ENCODE measurements around the gene PPFIA4.
"Not testable (repeated sequence)": the region's sequence is repeated elsewhere in the genome, so short reads cannot be mapped to it uniquely, and the experiment has no call there.

The PPFIA4 gene

DNA sequence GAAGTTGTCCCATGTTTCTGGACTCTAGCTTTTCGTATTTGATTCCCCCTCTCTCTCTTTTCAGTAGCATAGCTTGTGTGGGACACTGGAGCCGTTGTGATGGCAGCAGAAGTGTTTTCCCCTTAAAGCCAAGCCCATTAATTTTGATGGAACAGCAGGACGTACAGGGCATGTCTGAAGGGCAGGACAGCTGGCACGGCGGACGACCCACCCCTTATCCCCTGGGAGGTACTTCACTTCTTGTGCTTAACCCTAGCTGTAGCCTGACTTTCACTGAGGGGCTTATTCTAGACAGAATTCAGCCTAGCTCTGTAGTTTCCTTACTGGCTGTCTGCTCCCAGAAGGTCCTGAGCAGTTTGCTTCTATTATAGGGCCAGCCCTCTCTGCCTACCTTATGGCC lies 8.6 kb upstream of the PPFIA4 start:
- FAIRE-seq, result no peak

DNA sequence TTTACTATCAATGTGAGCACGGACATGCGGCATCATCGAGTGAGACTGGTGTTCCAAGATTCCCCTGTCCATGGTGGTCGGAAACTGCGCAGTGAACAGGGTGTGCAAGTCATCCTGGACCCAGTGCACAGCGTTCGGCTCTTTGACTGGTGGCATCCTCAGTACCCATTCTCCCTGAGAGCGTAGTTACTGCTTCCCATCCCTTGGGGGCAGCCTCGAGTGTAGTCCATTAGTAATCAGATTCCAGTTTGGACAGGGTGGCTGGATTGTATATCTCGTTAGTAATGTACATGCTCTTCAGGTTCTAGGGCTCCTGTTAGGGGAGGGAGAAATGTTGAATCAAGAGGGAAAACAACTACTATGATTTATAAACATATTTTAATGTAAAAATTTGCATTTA lies 3.4 kb upstream of the PPFIA4 start:
- FAIRE-seq, result not testable (repeated sequence)

DNA sequence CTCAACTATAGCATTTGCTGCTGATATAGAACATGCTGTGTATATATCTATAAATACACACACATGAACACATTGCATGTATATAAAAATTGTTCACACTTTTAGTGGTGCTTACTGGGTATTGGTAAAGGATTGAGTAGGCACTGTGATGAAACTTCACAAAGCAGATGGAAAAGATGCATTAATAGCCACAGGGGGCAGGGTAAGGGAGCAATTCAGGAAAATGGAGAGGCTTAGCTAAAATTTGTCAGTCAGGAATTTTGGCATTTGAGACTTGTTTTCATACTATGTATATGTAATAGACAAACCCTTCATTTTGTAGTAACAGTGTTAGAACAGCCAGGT lies 633 bp upstream of the PPFIA4 start:
- FAIRE-seq, result no peak

DNA sequence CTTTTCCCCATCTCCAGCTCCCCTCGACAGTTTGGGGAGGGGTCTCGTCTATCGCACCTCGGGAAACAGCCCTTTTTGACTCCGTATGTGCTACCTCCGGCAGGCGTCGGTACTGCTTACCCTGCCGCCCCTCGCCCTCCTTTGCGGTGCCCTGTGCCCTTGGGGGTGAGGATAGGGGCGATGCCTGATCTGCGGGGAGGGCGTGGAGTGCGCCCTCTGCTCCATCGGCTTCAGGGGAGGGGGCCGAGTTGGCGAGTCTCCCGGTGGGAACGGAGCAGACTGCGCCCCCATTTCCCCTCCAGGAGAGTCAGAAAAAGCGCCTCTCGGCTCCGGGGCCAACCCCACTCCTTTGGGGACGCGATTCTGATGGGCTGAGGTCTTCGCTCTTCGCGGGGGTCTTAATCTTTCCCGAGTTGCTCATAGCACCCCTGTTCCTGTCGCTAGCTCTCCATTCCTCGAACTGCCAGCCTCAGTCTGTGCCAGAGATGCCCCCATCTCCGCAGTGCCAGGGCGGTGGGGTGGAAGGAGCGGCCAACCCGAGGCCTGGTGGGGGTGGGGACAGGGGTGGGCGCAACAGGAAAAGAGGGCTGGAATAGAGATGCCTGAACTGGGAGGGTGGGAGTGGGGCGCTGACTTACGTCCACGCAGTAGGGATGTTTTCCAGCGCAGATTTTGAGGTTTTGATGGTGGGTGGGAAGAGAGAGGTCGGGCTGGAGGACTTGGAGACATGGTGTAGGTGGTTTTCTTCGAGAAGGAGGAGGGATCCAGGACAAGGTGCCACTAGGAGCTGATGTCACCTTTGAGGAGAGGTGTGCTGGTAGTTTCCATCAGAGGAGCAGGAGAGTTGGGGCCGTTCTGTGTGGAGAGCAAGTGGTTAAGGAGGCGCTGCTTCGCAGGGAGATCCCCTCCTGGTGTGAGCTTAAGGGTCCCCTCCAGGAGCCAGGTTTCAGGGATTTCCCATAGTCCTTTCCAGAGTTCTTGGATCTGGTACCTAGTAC lies 674 bp downstream of the PPFIA4 start:
- no peak for FAIRE-seq

DNA sequence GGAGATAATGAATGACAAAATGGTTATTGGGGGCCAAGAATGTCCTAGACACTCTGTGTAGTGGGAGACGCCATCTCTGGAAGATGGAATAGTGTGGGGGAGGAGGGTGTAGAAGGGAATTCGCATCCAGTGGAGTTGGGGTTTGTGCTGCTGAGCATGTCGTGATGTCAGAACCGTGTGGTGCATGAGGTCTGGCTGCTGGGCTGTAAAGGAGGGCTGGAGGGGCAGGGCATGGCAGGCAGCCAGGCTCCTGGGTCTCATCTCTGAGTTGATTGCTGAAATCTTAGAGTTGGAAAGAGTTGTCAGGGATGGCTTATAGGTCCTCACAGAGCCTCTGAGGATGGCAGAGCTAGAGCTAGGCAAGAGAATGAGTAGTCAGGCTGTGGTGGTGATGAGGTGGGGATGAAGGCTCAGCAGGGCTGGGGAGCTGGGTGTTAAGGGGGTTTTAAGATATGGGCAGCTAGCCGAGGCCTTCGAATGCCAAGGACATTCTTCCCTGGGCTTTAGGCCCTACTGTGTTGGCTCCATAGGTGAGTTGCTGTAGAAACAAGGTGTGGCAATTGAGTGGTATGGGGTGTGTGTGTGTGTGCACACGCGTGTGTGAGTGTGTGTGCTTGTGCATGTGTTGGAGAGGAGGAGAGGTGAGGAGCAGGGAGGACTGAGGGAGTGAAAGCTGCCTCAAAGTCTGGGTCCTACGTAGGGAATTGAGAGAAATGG lies 1.9 kb downstream of the PPFIA4 start:
- no peak for FAIRE-seq

DNA sequence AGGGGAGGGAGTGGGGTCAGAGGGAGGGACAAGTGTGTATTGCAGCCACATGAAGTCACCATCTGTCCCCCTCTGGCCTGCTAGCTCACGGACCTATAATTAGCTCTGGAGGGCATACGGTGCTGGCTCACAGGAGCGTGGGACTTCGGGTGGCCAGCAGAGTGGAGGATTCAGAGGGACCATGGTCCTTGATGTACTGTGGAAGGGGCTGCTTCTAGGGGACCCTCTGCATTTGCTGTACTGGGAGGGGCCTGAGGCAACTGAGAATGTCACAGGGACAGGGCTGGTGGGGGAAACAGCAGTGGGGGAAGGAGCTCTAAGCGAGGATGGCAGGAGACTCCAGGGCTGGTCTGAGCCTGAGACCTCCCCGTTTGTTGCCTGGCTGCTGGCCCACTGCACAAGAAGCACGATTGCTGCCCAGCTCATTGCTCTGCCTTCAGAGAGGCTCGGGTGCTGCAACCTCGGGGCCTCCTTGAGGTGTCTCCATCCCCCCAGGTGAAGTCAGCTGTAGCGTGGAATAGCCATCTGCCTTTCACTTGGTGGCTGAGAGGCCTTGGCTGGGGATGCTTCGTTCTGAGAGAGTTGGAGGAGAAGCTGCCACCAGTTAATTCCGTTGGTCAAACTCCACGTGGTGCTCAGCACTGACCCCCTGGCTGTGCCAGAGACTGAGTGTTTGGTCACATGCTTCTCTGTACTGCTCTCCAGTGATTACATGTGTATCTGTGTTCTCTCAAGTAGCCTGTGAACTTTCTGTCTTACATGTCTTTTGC lies 2.7 kb downstream of the PPFIA4 start:
- no peak for FAIRE-seq

DNA sequence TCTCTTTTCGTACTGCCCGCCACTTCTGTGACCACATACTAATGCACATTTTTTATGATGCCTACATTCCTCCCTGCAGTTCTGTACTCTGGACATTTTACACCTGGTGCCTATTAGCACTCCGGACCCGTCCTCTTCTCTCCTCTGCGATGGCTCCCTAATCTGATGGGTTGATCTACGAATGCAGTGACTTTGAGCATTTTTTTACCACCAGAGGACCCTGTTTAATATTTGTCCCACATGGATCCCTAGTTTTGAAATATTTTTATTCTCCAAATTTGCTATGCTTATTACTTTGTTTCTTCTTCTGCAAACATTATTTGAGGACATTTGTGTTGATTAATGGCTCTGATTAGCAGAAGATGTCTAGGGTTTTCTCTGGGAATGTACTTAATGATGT lies 5.2 kb downstream of the PPFIA4 start:
- FAIRE-seq, result no peak

DNA sequence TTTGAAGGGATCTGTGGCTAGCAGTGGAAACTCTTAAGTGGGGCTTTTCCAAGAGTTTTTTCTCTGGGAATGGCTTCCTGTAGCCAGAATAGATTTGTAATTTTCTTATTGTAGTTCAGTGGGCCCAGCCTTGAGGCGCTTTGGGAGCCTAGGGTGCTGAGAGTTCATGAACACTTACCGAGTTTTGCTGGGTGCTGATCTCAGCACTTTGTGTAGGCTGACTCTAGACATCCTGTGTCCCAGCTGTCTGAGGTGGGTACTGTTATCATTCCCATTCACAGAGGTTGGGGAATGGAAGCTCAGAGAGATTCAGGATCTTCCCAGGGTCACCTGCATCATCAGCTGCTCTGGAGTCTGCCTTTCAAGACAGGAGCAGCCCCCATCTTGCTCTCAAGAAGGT lies 7.0 kb downstream of the PPFIA4 start:
- FAIRE-seq, result no peak

DNA sequence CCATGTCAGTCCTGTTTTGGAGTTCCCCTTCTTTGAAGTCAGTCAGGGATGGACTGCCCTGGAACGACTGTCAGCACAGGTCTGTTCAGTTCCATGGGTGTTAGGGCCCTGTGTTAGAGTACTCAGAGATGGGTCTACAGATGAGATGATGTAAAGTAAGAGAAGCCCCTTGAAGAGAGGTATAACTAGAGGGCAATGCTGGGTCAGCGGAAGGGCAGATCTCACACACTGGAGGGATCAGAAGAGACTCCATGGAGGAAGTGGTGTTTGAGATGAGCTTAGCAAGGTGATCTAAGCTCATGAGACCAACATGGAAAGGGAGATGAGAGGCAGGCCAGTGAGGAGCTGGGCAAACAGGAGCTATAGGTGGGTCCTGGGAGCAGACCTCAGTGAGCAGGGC lies 7.6 kb downstream of the PPFIA4 start:
- FAIRE-seq, result no peak

DNA sequence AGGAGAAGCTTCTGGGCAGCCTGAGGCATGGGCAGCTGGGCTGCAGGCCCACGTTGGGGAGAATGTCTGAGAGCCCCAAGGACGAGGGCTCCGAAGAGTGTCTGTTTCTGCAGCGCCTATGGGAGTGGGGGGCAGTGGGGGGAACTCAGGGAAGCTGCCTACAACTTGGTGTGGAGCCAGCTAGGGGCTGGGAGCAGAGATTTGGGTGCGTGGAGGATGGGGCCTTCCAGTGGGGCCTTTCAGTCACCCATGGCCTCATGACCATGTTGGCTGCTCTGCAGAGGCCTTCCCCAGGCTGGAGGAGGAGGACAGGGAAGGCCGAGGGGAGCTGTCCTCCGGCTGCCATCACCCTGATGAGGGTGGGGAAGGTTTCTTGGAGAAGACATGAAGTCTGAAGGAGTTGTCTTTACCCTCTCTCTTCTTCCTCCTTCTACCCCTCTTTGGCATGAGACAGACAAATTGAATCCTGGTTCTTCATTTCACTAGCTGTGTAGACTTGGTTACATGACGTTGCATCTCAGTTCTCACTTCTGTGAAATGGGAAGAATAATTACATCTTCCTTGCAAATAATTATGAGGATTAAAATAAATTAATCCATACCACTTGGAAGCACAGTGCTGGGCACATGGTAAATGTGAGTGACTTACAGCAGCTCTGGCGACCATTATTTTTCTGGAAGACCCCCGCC lies 8.3 kb downstream of the PPFIA4 start:
- FAIRE-seq, result no peak

DNA sequence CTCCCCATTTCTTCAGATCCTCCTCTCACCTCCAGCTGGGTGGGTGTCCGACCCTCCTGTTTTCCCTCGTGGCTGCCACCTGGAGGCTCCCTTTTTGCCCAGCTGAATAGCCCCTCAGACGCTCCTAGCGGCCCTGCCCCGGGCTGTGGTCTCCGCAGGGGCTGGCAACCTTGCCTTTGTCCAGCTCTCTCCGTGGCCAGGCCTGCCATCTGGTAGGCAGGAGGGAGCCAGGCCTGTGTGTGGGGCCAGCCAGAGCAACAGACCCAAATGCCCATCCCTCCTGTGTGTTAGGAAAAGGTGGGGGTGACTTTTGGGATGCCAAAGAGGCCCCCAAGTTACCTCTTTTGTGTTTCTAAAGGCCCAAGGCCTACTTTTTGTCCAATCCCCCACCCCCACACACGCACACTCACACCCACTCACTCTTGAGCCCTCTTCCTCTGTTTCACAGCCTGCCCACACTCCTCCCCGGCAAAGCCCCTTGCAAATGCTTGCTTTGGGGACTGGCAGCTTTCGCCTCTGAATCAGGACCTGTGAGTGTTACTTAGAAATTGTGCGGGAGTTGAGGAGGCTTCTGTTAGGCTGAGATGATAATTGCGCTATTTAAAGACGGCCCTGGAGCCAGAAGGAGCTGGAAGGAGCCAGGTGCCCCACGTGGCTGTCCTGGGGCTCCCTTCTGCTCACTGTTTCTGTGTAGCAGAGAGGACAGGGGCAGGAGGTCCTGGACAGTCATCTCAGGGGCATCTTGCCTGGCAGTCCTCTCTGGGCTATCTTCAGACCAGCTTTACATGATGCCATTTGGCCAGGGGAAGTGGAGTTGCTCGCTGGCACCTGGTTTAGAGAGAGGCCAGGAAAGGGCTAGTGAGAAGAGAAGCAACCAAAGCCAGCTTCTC lies 9.1 kb downstream of the PPFIA4 start:
- no peak for FAIRE-seq

DNA sequence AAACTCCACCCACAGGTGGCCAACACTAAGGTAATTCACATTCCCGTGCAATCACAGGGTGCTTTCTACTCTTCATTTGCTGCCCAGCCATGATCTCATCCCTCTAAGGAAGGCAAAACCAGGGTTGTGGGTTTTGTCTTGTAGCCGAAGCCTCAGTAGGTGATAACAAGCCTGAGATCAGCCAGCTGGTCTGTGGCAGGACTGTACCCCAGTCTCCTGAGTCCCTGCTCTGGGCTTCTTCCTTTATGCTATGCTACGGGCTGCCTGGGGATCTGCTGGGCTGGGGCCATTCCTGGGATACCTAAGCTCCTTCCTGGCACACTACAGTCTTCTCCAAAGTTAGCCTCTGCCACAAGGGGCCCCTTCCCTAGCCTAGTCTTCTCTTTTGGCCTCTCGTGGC lies 9.8 kb downstream of the PPFIA4 start:
- no peak for FAIRE-seq

DNA sequence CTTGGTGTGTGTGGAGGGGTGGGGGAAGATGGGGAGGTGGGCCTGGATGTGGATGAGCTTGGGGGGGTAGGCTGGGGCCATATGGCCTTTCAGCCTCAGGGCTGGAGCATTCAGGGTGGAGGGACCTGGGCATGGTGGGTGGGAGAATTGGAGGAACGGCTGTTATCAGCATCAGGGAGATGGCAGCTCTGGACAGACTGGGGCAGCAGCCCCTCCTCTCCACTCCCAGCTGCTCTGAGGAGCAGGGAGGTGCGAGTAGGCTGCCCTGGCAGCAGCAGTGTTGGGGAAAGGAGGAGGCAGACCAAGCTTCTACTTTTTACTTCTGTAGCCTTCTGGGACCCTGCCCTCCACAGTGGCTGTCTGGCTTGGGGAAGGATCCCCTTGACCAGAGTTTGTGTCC lies 10.2 kb downstream of the PPFIA4 start:
- FAIRE-seq, result no peak

DNA sequence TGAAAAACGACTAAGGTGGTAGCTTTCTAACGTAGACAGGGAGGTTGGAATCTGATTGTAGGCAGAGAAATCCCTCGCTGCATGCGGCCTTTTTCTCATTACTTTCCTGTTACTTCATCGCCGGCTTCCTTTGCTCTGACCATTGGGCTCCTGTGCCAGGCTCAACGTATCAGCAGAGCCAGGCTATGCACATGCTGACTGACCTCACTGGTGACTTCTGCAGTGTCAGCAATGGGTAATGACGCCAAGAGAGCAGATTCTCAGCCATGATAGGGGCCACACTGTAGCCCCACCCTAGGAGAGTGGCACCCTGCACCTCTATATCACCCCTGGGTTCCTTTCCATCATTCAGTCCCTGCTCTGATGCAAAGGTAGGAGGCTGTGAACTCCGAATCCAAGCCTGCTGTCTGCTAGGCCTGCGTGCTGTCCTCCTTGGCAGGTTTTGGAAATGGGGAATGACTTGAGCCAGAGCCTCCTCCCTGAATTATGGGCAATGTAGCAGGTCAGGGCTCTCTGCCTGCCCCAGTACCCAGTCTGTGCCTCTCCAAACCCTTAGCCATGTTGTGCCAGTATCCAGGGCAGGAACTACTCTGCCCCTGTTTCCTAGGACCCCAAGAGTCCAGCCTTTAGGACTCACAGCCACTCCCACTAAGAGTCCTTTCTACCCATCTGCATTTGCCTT lies 11.4 kb downstream of the PPFIA4 start:
- FAIRE-seq, result no peak

DNA sequence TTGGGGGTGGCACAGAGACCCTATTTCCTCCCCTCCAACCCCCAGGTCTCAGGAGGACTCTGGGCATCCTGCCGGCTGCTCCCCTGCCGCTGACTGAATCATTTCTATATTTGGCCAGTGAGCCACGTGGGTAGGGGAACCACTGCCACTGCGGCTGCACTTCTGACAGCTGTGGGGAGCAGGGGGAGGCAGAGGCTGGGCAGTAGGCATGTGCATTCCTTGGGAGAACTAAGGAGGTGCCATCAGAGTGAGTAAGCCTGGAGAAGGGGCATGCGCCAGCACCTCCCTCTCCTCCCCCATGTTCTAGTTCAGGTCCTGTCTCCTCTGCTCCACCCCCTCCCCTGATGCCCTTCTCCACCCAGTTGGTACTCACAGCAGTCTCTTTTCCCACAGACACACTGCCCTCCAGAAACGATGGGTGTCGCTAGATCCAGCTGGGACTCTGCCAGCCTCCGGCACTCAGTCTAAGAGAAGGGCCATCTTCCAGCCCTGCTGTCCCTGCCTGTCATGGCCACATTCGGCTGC lies 12.0 kb downstream of the PPFIA4 start:
- no peak for FAIRE-seq

DNA sequence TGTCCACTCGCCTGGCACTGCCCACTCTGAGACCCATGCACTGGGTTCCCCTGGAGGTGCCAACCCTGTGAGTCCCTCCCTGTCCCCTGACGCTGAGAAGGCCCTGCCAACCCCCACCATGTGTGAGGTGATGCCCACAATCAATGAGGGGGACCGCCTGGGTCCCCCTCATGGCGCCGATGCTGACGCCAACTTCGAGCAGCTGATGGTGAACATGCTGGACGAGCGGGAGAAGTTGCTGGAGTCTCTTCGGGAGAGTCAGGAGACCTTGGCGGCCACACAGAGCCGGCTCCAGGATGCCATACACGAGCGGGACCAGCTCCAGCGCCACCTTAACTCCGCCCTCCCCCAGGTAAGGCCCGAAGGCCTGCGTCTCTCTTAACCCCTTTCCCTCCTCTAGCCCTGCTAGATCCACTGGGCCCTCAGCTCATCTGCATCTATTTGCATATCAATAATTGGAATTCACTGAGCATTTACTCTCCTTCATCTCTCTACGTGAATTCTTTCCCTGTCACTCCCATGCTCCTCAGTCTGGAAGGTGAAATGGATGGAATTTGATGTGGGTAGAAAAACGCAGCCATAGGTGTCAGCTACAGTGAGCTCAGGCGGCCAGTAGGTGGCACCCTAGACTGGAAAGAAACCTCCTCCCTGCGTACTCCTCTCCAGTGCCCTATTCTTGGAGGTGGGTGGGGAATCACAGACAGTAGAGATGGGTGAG lies 12.8 kb downstream of the PPFIA4 start:
- FAIRE-seq, result no peak

DNA sequence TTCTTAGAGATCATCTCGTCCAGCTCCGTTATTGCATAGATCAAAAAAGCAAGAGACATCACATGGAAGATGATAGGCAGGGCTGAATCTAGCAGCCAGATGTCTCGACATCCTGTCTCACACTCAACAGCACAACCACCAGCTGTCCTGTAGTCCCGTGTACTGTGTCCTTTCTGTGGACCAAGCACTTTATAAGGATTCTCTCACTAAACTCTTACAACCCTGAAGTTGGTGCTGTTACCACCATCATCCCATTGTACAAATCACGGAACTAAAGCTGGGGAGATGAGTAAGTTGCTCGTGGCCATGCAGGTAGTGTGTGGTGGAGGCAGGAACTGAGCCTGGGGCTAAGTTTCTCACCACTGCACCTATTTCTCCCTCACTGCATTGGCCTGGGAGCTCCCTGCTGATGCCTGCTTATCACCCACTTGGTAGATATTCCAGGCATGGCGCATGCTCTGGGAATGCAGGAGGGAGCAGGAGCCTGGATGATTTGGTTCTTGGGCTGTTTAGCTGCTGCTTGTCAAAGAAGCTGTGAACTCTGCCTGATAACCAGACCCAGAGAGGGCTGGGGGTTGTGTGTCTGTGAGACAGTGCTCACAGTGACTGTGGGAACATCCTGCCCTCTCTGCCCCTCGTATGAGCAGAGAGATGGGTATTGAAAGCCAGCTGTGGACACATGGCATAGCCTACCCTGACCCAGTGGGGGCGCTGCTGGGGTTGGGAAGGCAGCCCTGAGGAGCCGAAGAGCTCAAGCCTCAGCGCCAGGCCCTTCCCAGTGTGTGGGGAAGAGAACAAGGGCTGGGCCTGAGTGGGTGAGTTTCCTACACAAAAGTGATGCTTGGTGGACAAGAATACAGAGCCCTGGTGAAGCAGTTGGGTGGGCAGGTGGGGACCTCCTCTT lies 13.6 kb downstream of the PPFIA4 start:
- no peak for FAIRE-seq

DNA sequence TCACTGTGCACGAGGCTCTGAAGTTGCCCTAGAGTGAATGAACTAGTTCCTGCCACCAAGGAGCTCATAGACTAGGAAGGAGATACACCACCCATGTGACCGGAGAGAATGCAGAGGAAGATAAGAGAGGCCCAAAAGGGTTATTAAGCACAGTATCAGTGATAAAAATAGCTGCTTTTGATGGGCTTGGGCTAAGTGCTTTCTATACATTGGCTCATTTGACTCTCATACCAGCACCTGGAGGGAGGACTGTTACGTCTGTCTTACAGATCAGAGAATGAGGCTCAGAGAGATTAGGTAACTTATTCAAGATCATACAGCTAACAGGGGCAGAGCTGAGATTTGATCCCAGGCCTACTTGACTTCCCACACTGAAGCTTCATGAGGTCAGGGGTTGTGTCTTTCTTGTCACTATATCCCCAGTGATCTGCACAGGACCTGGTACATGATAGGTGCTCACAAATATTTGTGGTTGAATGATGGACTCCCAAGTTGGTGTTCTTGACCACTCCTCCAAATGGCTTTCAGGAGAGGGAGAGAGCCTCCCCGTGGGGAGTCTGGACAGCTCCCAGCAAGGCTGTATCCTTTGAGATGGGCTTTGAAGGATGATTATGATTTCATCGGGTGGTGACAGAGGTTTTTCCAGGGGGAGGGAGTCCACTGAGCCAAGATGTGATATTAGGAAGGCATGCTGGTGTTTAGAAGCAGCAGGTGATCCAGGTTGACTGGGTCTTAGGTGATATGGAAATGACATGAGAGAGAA lies 14.4 kb downstream of the PPFIA4 start:
- no peak for FAIRE-seq

Measured in A204.1 (cell line).